ENCODE data around the gene TBCA. TPM values are rescaled to one million over a fixed set of nuclear protein-coding genes. Genes with fewer than 3 reads are reported as not detected.

TBCA gene
- 153 and 211 TPM in 2 replicates for total RNA-seq (2014; rRNA removed; shearing (Covaris generic))

GRCh38 chr5:77775790-77776553 lies at the start of gene TBCA:
TBCA (minus strand) TSS chr5:77776339; CDS start chr5:77776257, 82 bp downstream.
- peak; percentile 84 for DNase-seq (ENCODE audit: low spot score)

- no peak for DNase-seq (ENCODE audit: low spot score)
Measured at GRCh38 chr5:77824981-77825380, 48.8 kb upstream of the TBCA start.

- DNase-seq (ENCODE audit: low spot score), result no peak
Measured at GRCh38 chr5:77816686-77817085, 40.5 kb upstream of the TBCA start.

GRCh38 chr5:77812926-77813589 lies 36.9 kb upstream of the TBCA start:
- no peak for DNase-seq (ENCODE audit: low spot score)

GRCh38 chr5:77806213-77806843 lies 30.2 kb upstream of the TBCA start:
- DNase-seq (ENCODE audit: low spot score), result no peak

GRCh38 chr5:77798456-77798855 lies 22.3 kb upstream of the TBCA start:
- no peak for DNase-seq (ENCODE audit: low spot score)

GRCh38 chr5:77797136-77797535 lies 21.0 kb upstream of the TBCA start:
- no peak for DNase-seq (ENCODE audit: low spot score)

GRCh38 chr5:77795846-77796245 lies 19.7 kb upstream of the TBCA start:
- no peak for DNase-seq (ENCODE audit: low spot score)

GRCh38 chr5:77795268-77795667 lies 19.1 kb upstream of the TBCA start:
- no peak for DNase-seq (ENCODE audit: low spot score)

GRCh38 chr5:77791926-77792325 lies 15.8 kb upstream of the TBCA start:
- no peak for DNase-seq (ENCODE audit: low spot score)

- no peak for DNase-seq (ENCODE audit: low spot score)
Measured at GRCh38 chr5:77791356-77791755, 15.2 kb upstream of the TBCA start.

GRCh38 chr5:77785229-77785628 lies 9.1 kb upstream of the TBCA start:
- DNase-seq (ENCODE audit: low spot score), result no peak

- no peak for DNase-seq (ENCODE audit: low spot score)
Measured at GRCh38 chr5:77784735-77785134, 8.6 kb upstream of the TBCA start.

GRCh38 chr5:77781076-77781475 lies 4.9 kb upstream of the TBCA start:
- DNase-seq (ENCODE audit: low spot score), result no peak

- DNase-seq (ENCODE audit: low spot score), result no peak
Measured at GRCh38 chr5:77778881-77779438, 2.8 kb upstream of the TBCA start.

GRCh38 chr5:77778398-77778797 lies 2.3 kb upstream of the TBCA start:
- DNase-seq (ENCODE audit: low spot score), result no peak

GRCh38 chr5:77777911-77778310 lies 1.8 kb upstream of the TBCA start:
- DNase-seq (ENCODE audit: low spot score), result no peak

- no peak for DNase-seq (ENCODE audit: low spot score)
Measured at GRCh38 chr5:77777281-77777892, 1.2 kb upstream of the TBCA start.

- no peak for DNase-seq (ENCODE audit: low spot score)
Measured at GRCh38 chr5:77776554-77777206, 541 bp upstream of the TBCA start.

- no peak for DNase-seq (ENCODE audit: low spot score)
Measured at GRCh38 chr5:77774981-77775789, 954 bp downstream of the TBCA start.
